Right ventricle myocardium inferior (tissue), 1 donor: Measurements from ENCODE around the gene CACNA2D2. TPM values are rescaled to one million over a fixed set of nuclear protein-coding genes. Genes with fewer than 3 reads are reported as not detected.

Experiments used
- ATAC-seq: fragments of 200-7000 bp; cut with Tn5 transposase; one replicate; pipeline ENCODE4 v1.9.1; 2020; ENCODE audit warnings: mild to moderate bottlenecking, moderate library complexity
- DNase-seq: peaks from one replicate; pipeline ENCODE4 v3.0.0; 2021; ENCODE audit errors: missing footprints
- intact Hi-C: fragments of 100-400 bp; cut with DNase I; formaldehyde crosslinking; loops from one replicate; pipeline ENCODE4 v1.11.0; 2022
- total RNA-seq: library from RNA; stranded (reverse); fragmentation: NEBNext Ultra II Directional; extraction: Animal tissue kit (Norgen Biotek cat#: 25700); gene quantifications from one replicate; pipeline ENCODE4 v1.2.1, GENCODE V29; 2021
- donor health status: DM: no; HTN: yes; CAD: no; lungs with severe emphysema.

Gene CACNA2D2
- total RNA-seq, 1 donor from 2014 or later, result 1.2 TPM

GRCh38 chr3:50388720-50389413 lies 114.6 kb downstream of the CACNA2D2 start:
- intact Hi-C loops, result no loop called here
- DNase-seq (no peak), ATAC-seq (no peak)

GRCh38 chr3:50388016-50388719 lies 115.3 kb downstream of the CACNA2D2 start:
- DNase-seq, result no peak
- ATAC-seq, result no peak
- intact Hi-C loops, result no loop called here

GRCh38 chr3:50385754-50386153 lies 117.7 kb downstream of the CACNA2D2 start:
- intact Hi-C loops, result no loop called here
- DNase-seq (no peak), ATAC-seq (no peak)

GRCh38 chr3:50383750-50384149 lies 119.7 kb downstream of the CACNA2D2 start:
- intact Hi-C loops, result no loop called here
- no peak for DNase-seq
- no peak for ATAC-seq

GRCh38 chr3:50382722-50383121 lies 120.7 kb downstream of the CACNA2D2 start:
- intact Hi-C loops, result no loop called here
- DNase-seq, result no peak
- no peak for ATAC-seq

- intact Hi-C loops, result no loop called here
- no peak for DNase-seq
Observed at GRCh38 chr3:50381383-50381782, 122.1 kb downstream of the CACNA2D2 start.

GRCh38 chr3:50380405-50381085 lies 122.9 kb downstream of the CACNA2D2 start:
- intact Hi-C loops, result no loop called here
- no peak for ATAC-seq

More at GRCh38 chr3:50381383-50381782, 122.1 kb downstream of the CACNA2D2 start:
- no peak for ATAC-seq

GRCh38 chr3:50378757-50379156 lies 124.7 kb downstream of the CACNA2D2 start:
- ATAC-seq, result no peak
- intact Hi-C loops, result no loop called here
- no peak for DNase-seq

More at GRCh38 chr3:50380405-50381085, 122.9 kb downstream of the CACNA2D2 start:
- no peak for DNase-seq

- intact Hi-C loops, result no loop called here
- ATAC-seq, result no peak
- DNase-seq, result no peak
Observed at GRCh38 chr3:50378024-50378423, 125.4 kb downstream of the CACNA2D2 start.

GRCh38 chr3:50375258-50375931 lies 128.0 kb downstream of the CACNA2D2 start:
- intact Hi-C loops, result no loop called here
- ATAC-seq (no peak), DNase-seq (no peak)

GRCh38 chr3:50374363-50375257 lies 128.8 kb downstream of the CACNA2D2 start:
- DNase-seq (no peak), ATAC-seq (no peak)
- intact Hi-C loops, result no loop called here

GRCh38 chr3:50373146-50374051 lies 130.0 kb downstream of the CACNA2D2 start:
- ATAC-seq (no peak), DNase-seq (no peak)
- intact Hi-C loops, result no loop called here

GRCh38 chr3:50372349-50372748 lies 131.1 kb downstream of the CACNA2D2 start:
- ATAC-seq (no peak), DNase-seq (no peak)
- intact Hi-C loops, result no loop called here

- no peak for ATAC-seq
- intact Hi-C loops, result no loop called here
- no peak for DNase-seq
Observed at GRCh38 chr3:50371133-50371685, 132.2 kb downstream of the CACNA2D2 start.

GRCh38 chr3:50370594-50370993 lies 132.8 kb downstream of the CACNA2D2 start:
- no peak for DNase-seq
- ATAC-seq, result no peak
- intact Hi-C loops, result no loop called here

GRCh38 chr3:50369012-50369670 lies 134.3 kb downstream of the CACNA2D2 start:
- DNase-seq, result no peak
- intact Hi-C loops, result no loop called here

GRCh38 chr3:50365842-50366220 lies 137.6 kb downstream of the CACNA2D2 start:
- no peak for ATAC-seq

More at GRCh38 chr3:50369012-50369670, 134.3 kb downstream of the CACNA2D2 start:
- no peak for ATAC-seq

More at GRCh38 chr3:50365842-50366220, 137.6 kb downstream of the CACNA2D2 start:
- intact Hi-C loops, result no loop called here
- DNase-seq, result no peak
